WERI-Rb-1 (cell line): ENCODE measurements around the gene PITPNB.
A peak's percentile ranks its signal among the peaks of the same experiment; 100 is the strongest.

Experiments used
- DNase-seq: peaks from one replicate; pipeline ENCODE4 v3.0.0-alpha.2; 2020
- H3K27ac ChIP-seq: fragments of 250-450 bp; sonication (Bioruptor Pico); 2 replicates; pipeline ENCODE4 v1.5.1; 2020; ENCODE audit warnings: mild to moderate bottlenecking, moderate library complexity
- H3K27me3 ChIP-seq: fragments of 250-450 bp; sonication (Bioruptor Pico); 2 replicates; pipeline ENCODE4 v1.5.1; 2021; ENCODE audit warnings: mild to moderate bottlenecking, low read depth, moderate library complexity; ENCODE audit not compliant: insufficient read depth, severe bottlenecking
- H3K36me3 ChIP-seq: fragments of 250-450 bp; sonication (Bioruptor Pico); 2 replicates; pipeline ENCODE4 v1.5.1; 2020; ENCODE audit warnings: mild to moderate bottlenecking, moderate library complexity
- H3K4me3 ChIP-seq: 2 replicates; pipeline ENCODE4 v1.5.1; 2011; ENCODE audit warnings: low read depth, mild to moderate bottlenecking, control low read depth, low read length
- H3K9me3 ChIP-seq: fragments of 250-450 bp; sonication (Bioruptor Pico); 2 replicates; pipeline ENCODE4 v1.5.1; 2021; ENCODE audit warnings: mild to moderate bottlenecking, moderate library complexity; ENCODE audit not compliant: severe bottlenecking
- TF ChIP-seq, protein P1 (sequence below): IDR thresholded peaks from 2 replicates; pipeline ENCODE4 v1.5.1; 2011; ENCODE audit warnings: low read depth, mild to moderate bottlenecking, control low read depth, inconsistent platforms, low read length

Gene PITPNB

DNA sequence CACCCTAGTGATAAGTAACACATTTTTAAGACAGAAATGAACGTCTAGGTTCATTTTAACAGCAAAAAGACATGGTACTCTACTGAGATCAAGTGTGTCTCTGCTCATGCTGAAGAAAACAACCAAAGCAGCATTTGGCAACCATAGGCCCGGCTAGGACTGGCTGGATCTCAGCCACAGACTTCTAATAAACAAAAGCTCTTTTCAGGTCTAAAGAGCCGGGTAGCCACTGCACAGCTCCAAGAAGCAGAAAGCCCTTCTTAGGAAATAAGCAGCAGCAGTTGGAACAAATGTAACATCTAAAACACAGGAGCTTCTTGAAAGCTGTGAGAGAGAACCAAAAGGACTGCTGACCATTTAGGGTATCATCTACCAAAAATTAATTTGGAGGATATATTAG, 37.6 kb downstream of the PITPNB start:
- peaks cover 12% of the 10 kb centered on the region for H3K36me3 ChIP-seq
- no peaks in the 10 kb centered on the region for H3K9me3 ChIP-seq
- no peaks in the 10 kb centered on the region for H3K27me3 ChIP-seq
- peak overlapping the region; percentile 7; the same call in 1 of the 2 replicates for H3K27ac ChIP-seq
- TF ChIP-seq, protein P1, sequence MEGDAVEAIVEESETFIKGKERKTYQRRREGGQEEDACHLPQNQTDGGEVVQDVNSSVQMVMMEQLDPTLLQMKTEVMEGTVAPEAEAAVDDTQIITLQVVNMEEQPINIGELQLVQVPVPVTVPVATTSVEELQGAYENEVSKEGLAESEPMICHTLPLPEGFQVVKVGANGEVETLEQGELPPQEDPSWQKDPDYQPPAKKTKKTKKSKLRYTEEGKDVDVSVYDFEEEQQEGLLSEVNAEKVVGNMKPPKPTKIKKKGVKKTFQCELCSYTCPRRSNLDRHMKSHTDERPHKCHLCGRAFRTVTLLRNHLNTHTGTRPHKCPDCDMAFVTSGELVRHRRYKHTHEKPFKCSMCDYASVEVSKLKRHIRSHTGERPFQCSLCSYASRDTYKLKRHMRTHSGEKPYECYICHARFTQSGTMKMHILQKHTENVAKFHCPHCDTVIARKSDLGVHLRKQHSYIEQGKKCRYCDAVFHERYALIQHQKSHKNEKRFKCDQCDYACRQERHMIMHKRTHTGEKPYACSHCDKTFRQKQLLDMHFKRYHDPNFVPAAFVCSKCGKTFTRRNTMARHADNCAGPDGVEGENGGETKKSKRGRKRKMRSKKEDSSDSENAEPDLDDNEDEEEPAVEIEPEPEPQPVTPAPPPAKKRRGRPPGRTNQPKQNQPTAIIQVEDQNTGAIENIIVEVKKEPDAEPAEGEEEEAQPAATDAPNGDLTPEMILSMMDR, result no peak
- no peak for DNase-seq
- no peak overlapping the region for H3K4me3 ChIP-seq

- H3K27ac ChIP-seq, result no peak overlapping the region
- no peak overlapping the region for H3K4me3 ChIP-seq
- peaks cover 11% of the 10 kb centered on the region for H3K36me3 ChIP-seq
- no peaks in the 10 kb centered on the region for H3K9me3 ChIP-seq
- H3K27me3 ChIP-seq, result no peaks in the 10 kb centered on the region
- TF ChIP-seq, protein P1, result peak; percentile 50
- DNase-seq, result peak; percentile 32
Observed at GRCh38 chr22:27880778-27881394, 38.2 kb downstream of the PITPNB start.

DNA sequence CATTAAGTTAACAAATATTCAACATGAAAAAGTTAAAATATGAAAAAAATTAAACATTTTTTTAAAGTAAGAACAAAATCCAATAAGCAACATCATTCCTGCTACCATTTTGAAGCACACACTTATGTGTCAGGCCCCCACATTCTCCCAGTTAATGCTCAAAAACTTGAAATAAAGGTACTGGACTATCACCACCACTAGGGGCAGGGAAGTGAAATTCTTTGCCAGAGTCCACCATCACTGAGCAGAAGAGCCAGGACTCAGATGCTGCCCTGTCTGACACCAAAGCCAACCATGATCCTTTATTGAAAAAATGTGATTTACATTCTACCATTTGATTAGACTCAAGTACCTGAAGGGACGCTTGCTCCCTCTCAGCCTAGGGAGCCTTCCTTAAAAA, 39.1 kb downstream of the PITPNB start:
- TF ChIP-seq, protein P1, result peak; percentile 50; the same call in 1 of the 2 replicates
- Histone ChIP-seq H3K27me3 (no peaks in the 10 kb centered on the region), H3K4me3 (no peak overlapping the region), H3K27ac (no peak overlapping the region), H3K36me3 (peaks cover 4% of the 10 kb centered on the region), H3K9me3 (no peaks in the 10 kb centered on the region)
- no peak for DNase-seq

DNA sequence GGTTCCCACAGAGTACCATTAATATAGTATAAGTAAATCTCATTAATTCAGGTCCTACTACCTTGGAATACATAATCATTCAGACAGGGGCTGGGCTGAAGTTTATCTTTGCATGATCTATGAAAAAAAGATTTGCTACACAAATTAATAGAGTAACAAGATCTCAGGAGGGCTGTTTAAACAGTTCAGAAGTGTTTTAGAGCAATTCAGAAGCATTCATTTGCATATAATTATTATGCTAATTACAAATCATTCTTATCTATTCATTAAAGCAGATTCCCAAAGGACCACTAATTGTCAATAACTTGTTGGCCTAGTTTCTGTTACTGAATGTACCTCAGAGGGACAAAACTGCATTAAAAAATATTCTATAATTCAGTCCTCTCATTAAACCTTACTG, 40.5 kb downstream of the PITPNB start:
- no peak overlapping the region for H3K4me3 ChIP-seq
- no peaks in the 10 kb centered on the region for H3K27me3 ChIP-seq
- peaks cover 7% of the 10 kb centered on the region for H3K36me3 ChIP-seq
- H3K27ac ChIP-seq, result no peak overlapping the region
- DNase-seq, result no peak
- TF ChIP-seq, protein P1, result no peak
- no peaks in the 10 kb centered on the region for H3K9me3 ChIP-seq

GRCh38 chr22:27877501-27877900, 41.6 kb downstream of the PITPNB start:
- Histone ChIP-seq H3K27ac (no peak overlapping the region), H3K27me3 (no peaks in the 10 kb centered on the region), H3K36me3 (peaks cover 17% of the 10 kb centered on the region), H3K4me3 (no peak overlapping the region), H3K9me3 (no peaks in the 10 kb centered on the region)
- TF ChIP-seq, protein P1, result no peak
- DNase-seq, result no peak

GRCh38 chr22:27876684-27877083, 42.4 kb downstream of the PITPNB start:
- H3K27me3 ChIP-seq, result no peaks in the 10 kb centered on the region
- peaks cover 18% of the 10 kb centered on the region for H3K36me3 ChIP-seq
- DNase-seq, result no peak
- H3K4me3 ChIP-seq, result no peak overlapping the region
- TF ChIP-seq, protein P1, result no peak
- no peaks in the 10 kb centered on the region for H3K9me3 ChIP-seq
- H3K27ac ChIP-seq, result no peak overlapping the region
